Measurements from ENCODE around the gene TEX10. TPM values are rescaled to one million over a fixed set of nuclear protein-coding genes. Genes with fewer than 3 reads are reported as not detected.

Gene TEX10
- polyA plus RNA-seq, 1 donor from 2014 or later, result 30.5 TPM

DNA sequence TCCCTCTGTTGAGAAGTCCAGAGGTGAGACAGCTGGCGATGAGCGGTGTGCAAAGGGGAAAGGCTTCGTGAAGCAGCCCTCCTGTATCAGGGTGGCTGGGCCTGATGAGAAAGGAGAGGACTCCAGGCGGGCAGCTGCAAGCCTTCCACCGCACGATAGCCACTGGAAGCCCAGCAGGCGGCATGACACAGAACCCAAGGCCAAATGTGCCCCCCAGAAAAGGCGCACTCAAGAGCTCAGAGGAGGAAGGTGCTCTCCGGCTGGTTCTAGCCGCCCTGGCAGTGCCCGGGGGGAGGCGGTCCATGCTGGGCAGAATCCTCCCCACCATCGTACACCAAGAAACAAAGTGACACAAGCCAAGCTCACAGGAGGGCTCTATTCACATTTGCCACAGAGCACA, 60.3 kb downstream of the TEX10 start:
- no peak overlapping the region for H3K27ac ChIP-seq (ENCODE audit: low read length)
- TF ChIP-seq SMC3 (conservative IDR thresholded peaks at IDR 0.05; ENCODE audit: poor library complexity), result no peak
- TF ChIP-seq, protein P1, sequence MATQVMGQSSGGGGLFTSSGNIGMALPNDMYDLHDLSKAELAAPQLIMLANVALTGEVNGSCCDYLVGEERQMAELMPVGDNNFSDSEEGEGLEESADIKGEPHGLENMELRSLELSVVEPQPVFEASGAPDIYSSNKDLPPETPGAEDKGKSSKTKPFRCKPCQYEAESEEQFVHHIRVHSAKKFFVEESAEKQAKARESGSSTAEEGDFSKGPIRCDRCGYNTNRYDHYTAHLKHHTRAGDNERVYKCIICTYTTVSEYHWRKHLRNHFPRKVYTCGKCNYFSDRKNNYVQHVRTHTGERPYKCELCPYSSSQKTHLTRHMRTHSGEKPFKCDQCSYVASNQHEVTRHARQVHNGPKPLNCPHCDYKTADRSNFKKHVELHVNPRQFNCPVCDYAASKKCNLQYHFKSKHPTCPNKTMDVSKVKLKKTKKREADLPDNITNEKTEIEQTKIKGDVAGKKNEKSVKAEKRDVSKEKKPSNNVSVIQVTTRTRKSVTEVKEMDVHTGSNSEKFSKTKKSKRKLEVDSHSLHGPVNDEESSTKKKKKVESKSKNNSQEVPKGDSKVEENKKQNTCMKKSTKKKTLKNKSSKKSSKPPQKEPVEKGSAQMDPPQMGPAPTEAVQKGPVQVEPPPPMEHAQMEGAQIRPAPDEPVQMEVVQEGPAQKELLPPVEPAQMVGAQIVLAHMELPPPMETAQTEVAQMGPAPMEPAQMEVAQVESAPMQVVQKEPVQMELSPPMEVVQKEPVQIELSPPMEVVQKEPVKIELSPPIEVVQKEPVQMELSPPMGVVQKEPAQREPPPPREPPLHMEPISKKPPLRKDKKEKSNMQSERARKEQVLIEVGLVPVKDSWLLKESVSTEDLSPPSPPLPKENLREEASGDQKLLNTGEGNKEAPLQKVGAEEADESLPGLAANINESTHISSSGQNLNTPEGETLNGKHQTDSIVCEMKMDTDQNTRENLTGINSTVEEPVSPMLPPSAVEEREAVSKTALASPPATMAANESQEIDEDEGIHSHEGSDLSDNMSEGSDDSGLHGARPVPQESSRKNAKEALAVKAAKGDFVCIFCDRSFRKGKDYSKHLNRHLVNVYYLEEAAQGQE (IDR thresholded peaks at IDR 0.05; ENCODE audit: borderline replicate concordance), result no peak
- no peak for TF ChIP-seq RAD21 (conservative IDR thresholded peaks at IDR 0.05)
- TF ChIP-seq, protein P2, sequence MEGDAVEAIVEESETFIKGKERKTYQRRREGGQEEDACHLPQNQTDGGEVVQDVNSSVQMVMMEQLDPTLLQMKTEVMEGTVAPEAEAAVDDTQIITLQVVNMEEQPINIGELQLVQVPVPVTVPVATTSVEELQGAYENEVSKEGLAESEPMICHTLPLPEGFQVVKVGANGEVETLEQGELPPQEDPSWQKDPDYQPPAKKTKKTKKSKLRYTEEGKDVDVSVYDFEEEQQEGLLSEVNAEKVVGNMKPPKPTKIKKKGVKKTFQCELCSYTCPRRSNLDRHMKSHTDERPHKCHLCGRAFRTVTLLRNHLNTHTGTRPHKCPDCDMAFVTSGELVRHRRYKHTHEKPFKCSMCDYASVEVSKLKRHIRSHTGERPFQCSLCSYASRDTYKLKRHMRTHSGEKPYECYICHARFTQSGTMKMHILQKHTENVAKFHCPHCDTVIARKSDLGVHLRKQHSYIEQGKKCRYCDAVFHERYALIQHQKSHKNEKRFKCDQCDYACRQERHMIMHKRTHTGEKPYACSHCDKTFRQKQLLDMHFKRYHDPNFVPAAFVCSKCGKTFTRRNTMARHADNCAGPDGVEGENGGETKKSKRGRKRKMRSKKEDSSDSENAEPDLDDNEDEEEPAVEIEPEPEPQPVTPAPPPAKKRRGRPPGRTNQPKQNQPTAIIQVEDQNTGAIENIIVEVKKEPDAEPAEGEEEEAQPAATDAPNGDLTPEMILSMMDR (IDR thresholded peaks at IDR 0.05; ENCODE audit: poor library complexity, severe bottlenecking), result no peak
- TF ChIP-seq EP300 (conservative IDR thresholded peaks at IDR 0.05; ENCODE audit: poor library complexity, severe bottlenecking), result no peak
- TF ChIP-seq TAF1 (IDR thresholded peaks at IDR 0.05; ENCODE audit: low read depth), result no peak
- no peak for TF ChIP-seq EZH2 (IDR thresholded peaks at IDR 0.05; ENCODE audit: borderline replicate concordance, insufficient read depth, low read length, poor library complexity, severe bottlenecking)
- TF ChIP-seq POLR2AphosphoS5 (IDR thresholded peaks at IDR 0.05), result no peak
- no peak for TF ChIP-seq MXI1 (conservative IDR thresholded peaks at IDR 0.05; ENCODE audit: poor library complexity, severe bottlenecking)
- H3K36me3 ChIP-seq (ENCODE audit: insufficient read depth, low read length), result no peaks in the 10 kb centered on the region
- no peak overlapping the region for H3K4me3 ChIP-seq (ENCODE audit: low read length)
- no peaks in the 10 kb centered on the region for H3K27me3 ChIP-seq (ENCODE audit: insufficient read depth, low read depth, low read length)
- no peaks in the 10 kb centered on the region for H4K20me1 ChIP-seq (ENCODE audit: insufficient read depth)
- H3K9me2 ChIP-seq (ENCODE audit: insufficient read depth, low read length), result no peaks in the 10 kb centered on the region
- no peak overlapping the region for H2AFZ ChIP-seq (ENCODE audit: low read depth, low read length)
- H3K4me2 ChIP-seq (ENCODE audit: low read length), result no peak overlapping the region
- H3K9ac ChIP-seq (ENCODE audit: low read length), result no peak overlapping the region
- no peaks in the 10 kb centered on the region for H3K9me3 ChIP-seq (ENCODE audit: low read length)
- H3K79me2 ChIP-seq (replicated peaks; ENCODE audit: insufficient read depth, low read length), result no peaks in the 10 kb centered on the region
- H3F3A ChIP-seq (ENCODE audit: insufficient read depth, low read length, poor library complexity, severe bottlenecking), result no peaks in the 10 kb centered on the region

DNA sequence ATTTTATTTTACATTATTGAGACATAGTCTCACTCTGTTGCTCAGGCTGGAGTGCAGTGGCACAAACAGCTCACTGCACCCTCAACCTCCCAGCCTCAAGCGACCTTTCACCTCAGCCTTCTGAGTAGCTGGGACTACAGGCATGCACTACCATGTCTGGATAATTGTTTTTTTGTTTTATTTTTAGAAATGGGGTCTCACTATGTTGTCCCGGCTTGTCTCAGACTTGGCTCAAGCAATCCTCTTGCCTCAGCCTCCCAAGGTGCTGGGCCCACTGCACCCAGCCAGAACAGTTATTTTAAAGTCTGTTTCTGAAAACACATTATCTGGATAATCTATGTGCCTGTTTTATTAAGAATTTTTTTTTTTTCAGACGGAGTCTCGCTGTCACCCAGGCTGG, 62.0 kb downstream of the TEX10 start:
- Histone ChIP-seq H3K4me2 (ENCODE audit: low read length) (no peak overlapping the region), H3K27me3 (ENCODE audit: insufficient read depth, low read depth, low read length) (no peaks in the 10 kb centered on the region), H3K9me2 (ENCODE audit: insufficient read depth, low read length) (no peaks in the 10 kb centered on the region), H3F3A (ENCODE audit: insufficient read depth, low read length, poor library complexity, severe bottlenecking) (no peaks in the 10 kb centered on the region), H3K36me3 (ENCODE audit: insufficient read depth, low read length) (peaks cover 2% of the 10 kb centered on the region), H3K9me3 (ENCODE audit: low read length) (peaks cover 2% of the 10 kb centered on the region), H3K79me2 (replicated peaks; ENCODE audit: insufficient read depth, low read length) (no peaks in the 10 kb centered on the region), H3K27ac (ENCODE audit: low read length) (no peak overlapping the region), H3K4me3 (ENCODE audit: low read length) (no peak overlapping the region), H3K9ac (ENCODE audit: low read length) (no peak overlapping the region), H4K20me1 (ENCODE audit: insufficient read depth) (no peaks in the 10 kb centered on the region), H2AFZ (ENCODE audit: low read depth, low read length) (no peak overlapping the region)
- TF ChIP-seq SMC3 (conservative IDR thresholded peaks at IDR 0.05; ENCODE audit: poor library complexity) (no peak), EP300 (conservative IDR thresholded peaks at IDR 0.05; ENCODE audit: poor library complexity, severe bottlenecking) (no peak), MXI1 (conservative IDR thresholded peaks at IDR 0.05; ENCODE audit: poor library complexity, severe bottlenecking) (no peak), POLR2AphosphoS5 (IDR thresholded peaks at IDR 0.05) (no peak), RAD21 (conservative IDR thresholded peaks at IDR 0.05) (no peak)
